Activated CD4-positive, alpha-beta T cell treated with anti-CD3 and anti-CD28 coated beads, Interleukin-10, Interleukin-2, amounts not matched to agents 100 ng/mL and 50 ng/mL, durations not matched to agents 16 hours and 8 hours (primary cell): ENCODE results near the gene IGF1R.

ENCODE experiments used
- DNase-seq: peaks from one replicate; pipeline ENCODE4 v3.0.0-alpha.2; 2020

The IGF1R gene

GRCh38 chr15:98803228-98804056, 155.1 kb downstream of the IGF1R start:
- no peak for DNase-seq

DNA sequence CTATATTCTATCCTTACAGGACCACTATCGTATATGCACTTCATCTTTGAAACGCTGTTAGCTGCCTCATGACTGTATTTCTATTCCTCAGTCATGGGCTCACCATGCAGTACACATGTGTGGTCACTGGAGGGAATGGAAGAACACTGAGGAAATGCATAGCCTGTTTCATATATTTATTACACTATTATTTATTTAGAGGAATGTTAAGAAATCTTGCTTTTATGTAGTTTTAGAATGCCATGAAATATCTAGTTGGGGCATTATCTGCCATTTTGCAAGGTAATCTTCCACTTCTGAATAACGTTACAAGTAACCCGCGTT, 155.7 kb downstream of the IGF1R start:
- no peak for DNase-seq

GRCh38 chr15:98805434-98806274, 157.3 kb downstream of the IGF1R start:
- DNase-seq, result peak; percentile 1

- DNase-seq, result no peak
These were observed 158.0 kb downstream of the IGF1R start for GRCh38 chr15:98806275-98806895.

DNA sequence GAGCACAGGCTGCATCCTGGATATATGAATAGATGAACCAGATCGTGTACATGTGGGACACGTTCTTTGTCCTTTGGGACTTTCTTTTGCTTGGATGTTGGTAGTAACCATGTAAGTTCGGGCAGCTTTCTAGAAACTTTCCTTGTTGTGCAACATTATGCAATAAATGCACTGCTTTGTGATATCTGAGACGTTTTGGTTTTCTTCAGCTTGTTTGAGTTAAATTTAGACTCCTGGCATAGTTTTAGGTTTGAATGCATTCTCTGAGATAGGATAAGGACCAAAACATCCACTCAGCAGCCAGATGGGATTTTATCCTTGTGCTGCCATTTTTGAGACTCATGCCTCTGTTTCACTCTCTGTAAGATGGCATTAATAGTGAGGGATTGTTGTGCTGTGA, 158.9 kb downstream of the IGF1R start:
- DNase-seq, result no peak

DNA sequence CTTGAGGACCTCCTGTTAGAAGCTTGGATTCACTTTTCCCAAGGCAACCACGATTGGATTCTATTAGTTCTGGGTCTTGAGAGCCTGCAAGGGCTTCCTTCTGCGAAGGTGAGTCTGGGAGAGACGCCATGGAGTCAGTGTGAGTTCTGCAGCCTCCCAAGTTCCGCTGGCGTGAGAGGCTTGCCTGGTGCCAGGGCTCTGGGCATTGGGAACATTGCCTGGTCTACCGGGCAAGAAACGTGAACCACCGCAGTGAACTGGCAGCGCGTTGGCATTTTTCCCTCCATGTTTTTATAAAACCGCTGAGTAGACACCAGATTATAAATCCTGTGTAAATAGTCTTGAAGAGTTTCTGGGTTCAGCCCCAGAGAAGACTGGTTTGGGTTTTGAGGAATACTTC, 160.9 kb downstream of the IGF1R start:
- DNase-seq, result no peak

DNA sequence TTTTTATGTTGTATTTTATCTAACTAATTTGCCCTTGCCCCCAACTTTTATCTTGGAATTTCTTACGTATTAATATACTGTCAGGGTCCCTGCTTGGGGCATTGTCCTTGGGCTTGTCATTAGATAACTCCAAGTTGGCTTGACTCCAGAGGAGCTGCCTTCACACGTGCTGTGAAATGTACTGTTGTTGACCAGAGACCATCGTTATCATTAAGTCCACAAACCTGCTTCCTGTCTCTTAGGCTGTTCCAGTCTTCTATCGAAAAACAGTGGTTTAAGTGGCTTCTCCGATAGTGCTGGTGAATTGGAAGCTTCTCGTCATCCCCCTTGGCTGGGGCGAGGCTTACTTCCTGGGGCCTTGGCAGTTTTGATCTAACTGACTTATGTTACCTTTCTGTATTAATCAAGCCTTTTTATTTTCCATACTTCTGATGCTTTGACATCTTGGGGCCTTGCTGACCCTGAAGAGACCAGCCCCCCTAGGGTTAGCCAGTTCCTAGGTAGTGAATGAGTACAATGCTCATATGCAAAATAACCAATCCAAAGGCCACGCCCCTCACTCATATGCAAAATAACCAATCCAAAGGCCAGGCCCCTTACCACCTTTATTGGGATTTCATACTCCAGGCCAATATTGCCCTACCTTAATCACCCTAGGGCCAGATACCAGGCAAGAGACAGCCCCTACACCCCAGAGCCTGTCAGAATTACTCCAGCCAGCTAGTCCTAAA, 164.5 kb downstream of the IGF1R start:
- no peak for DNase-seq

GRCh38 chr15:98813951-98814350, 165.6 kb downstream of the IGF1R start:
- no peak for DNase-seq

GRCh38 chr15:98815207-98815606, 166.9 kb downstream of the IGF1R start:
- no peak for DNase-seq

DNA sequence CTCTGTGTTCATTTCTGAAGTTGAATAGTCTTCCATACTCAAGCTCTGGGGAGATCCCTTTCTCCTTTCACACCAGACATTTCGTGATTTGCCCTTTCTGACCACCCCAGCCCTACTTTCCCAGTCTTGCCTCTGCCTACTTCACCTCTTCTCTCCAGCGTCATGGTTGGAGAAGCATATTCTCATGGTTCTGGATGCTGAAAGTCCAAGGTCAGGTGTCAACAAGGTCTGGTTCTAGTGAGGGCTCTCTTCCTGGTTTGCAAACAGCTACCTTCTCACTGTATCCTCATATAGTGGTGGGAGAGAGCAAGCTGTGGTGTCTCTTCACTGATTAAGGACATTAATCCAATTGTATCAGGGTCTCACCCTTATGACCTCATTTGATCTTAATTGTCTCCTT, 169.4 kb downstream of the IGF1R start:
- no peak for DNase-seq

GRCh38 chr15:98823012-98823458, 174.7 kb downstream of the IGF1R start:
- peak; percentile 2 for DNase-seq

- no peak for DNase-seq
These were observed 175.3 kb downstream of the IGF1R start for GRCh38 chr15:98823616-98824015.

GRCh38 chr15:98824595-98824994, 176.3 kb downstream of the IGF1R start:
- DNase-seq, result no peak

DNA sequence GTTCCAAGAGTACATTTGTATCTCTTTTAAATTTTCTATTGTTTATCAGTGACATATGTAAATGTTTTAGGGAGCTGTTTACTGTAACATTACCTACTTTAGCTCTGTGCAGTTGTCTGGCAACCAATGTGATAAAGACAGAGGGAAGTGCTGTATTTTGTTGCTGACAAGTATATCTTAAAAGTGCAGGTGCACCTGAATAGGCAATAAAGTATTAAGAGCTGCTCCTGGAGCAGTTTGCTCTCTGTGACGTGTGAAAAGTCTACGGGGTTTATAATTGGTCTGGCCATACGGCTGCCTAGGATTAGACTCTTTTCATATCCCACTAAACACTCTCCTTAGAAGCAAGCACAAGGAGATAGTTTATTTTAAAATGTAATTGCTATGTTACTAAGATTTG, 178.3 kb downstream of the IGF1R start:
- no peak for DNase-seq

DNA sequence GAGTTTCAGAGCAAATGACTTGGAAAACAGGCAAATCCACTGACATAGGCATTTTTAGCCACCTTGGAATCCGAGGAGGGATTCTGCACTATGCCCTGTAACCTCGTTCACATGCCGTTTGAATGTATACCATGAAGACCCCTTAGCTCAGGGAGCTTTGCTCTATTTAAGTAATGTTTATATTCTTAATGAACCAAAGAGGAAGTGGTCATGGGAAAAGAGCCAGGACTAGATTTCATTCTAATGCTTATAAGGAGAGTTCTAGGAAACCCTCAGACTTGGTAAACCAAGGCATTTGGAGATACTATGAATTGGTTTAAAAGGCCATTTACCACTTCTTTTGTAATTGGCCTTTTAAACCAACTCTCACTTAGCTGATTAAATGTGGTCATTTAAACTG, 178.9 kb downstream of the IGF1R start:
- DNase-seq, result no peak

DNA sequence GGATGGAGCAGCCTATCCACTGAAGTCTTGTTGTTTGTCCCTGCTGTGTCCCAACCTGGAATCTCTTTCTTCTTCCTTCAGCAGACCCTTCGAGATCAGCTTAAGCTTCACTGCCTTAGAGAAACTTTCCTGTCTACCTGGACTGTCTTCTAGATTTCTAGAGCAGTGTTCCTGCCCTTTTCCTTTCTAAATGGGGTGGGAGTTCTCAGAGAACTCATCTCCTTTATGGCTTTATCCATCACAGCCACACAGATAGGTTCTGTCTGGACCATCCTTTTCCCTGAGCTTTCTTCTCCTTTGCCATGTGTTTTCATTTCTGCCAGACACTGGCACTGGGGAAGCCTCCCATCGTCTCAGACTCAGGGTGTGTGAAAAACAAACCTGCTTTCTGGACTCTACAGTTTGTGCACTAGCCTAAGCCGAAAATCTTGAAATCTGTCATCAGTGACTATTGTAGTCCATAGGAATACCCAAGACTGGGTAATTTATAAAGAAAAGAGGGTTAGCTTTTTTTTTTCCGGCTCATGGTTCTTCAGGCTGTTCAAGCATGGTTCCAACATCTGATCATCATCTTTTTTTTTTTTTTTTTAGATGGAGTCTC, 181.8 kb downstream of the IGF1R start:
- no peak for DNase-seq

DNA sequence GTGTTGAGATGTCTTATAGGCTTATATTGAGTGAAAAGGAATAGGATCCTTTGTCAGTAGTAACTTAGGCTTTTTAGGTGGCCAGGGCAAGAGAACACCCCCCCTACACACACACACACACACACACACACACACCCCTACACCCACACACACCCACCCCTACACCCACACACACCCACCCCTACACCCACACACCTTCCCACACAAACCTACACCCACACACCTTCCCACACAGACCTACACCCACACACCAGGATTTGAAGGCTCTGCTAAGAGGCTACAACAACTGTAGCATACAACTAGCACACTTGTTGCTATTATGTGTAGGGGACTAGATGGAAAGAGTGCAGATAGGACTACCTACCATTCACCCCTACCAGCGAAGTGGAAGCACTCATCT, 186.6 kb downstream of the IGF1R start:
- no peak for DNase-seq

DNA sequence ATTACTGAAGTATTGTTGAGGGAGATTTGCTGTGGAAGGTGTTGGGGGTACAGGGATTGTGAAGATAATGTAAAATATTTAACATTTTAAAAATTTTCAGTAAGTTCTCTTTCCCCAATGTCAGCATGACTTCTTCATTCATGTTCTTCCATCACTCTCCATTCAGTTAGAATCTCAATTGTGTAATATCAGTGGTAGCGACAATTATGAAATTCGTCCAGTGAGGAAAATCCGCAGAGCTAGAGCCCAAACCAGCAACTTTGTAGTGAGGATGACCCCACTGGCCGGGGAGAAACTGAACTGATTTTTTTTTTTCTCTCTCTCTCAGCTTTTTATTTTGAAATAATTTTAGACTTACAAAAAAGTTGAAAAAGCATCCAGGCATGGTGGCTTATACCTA, 187.5 kb downstream of the IGF1R start:
- no peak for DNase-seq

DNA sequence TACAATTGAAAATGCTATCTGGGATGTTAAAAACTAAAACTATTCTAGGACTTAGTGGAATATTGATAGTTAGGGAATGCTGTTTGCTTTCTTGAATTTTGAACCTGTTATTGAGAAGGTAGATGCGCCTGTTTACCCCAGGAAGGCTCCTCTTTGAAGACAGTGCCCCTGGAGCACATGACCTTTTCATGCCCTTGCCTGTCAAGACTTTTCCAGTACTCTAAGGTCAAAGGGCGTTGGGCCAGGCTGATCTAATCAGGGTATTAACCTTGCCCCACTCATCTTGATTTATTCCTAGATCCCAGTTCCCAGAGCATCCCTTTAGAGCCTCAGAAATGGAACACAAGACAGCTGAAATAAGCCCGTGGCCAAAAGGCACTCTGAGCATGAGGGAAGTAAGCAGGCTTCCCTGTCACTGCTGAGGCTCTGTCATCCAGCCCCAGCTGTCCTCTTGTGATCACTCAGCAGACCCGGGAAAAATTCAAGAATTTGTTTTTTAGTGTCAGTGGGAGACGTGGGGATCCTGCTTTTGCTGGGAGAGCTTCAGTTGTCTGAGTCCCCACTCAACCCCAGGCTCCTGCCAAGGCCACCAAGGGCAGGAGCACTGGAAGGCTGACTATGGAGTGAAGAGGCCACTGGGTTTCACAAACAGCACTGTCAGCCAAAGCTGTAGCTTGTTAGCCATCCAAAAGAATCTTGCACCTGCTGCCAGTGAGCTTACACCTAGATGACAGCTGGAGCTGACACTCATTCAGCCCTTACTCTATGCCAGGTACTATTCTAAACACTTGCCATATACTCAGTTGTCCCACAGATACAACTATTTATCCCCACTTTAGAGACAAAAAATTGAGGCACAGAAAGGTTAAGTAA, 190.3 kb downstream of the IGF1R start:
- no peak for DNase-seq

DNA sequence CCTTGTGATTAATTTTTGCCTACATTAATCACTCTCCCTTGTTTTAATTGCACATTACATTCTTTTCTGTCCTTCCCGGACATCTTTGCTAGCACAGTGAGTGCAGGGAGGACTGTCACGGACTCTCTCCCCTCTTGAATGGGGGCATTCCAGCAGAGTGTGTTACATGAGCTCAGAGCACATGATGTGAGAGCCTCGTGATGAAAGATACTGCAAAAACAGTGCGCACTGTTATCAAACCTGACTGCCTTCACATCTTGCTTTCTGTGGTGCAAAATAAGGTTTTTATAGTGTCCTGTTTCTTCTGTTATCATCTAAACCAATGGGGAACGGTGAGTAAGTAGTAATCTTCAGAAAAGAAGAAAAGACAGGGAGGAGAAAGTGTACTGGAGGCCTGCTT, 191.7 kb downstream of the IGF1R start:
- no peak for DNase-seq

DNA sequence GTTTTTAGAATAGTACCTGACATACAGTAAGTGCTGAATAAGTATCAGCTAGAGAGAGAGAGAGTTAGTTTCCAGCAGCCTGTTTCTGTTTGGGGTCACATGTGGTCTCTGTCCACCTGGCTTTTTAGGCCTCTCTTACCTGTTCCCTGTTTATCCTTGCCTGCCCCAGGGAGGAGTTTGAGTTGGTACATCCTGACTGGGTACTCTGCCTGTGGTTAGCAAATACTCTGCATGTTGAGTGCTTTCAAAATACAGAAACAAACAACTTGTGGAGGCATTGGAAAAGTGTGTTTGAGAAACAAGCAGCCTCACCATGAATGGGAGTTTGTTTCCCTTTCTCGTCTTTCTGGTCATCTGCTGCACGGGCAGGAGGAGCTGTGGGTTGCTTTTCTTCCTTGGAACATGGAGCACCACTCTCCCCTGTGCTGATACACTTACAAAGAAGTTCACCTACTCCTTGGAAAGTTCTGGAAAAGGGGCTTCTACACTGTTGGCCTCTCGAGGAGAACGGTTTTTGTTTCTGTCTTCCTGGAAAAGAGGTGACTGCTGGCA, 193.2 kb downstream of the IGF1R start:
- no peak for DNase-seq
